BE2C (cell line): ENCODE data around the gene KATNAL1.

Experiments used
- DNase-seq: peaks from one replicate; pipeline ENCODE4 v3.0.0-alpha.2; 2020
- H3K27me3 ChIP-seq: fragments of 250-450 bp; sonication (Bioruptor Pico); 2 replicates; pipeline ENCODE4 v1.5.1; 2020; ENCODE audit warnings: mild to moderate bottlenecking
- H3K36me3 ChIP-seq: fragments of 250-450 bp; sonication (Bioruptor Pico); 2 replicates; pipeline ENCODE4 v1.5.1; 2020; ENCODE audit warnings: mild to moderate bottlenecking
- H3K4me1 ChIP-seq: fragments of 250-450 bp; sonication (Bioruptor Pico); 2 replicates; pipeline ENCODE4 v1.5.1; 2020
- H3K4me3 ChIP-seq: 2 replicates; pipeline ENCODE4 v1.5.1; 2011; ENCODE audit warnings: low read depth, low read length
- H3K9me3 ChIP-seq: fragments of 250-450 bp; sonication (Bioruptor Pico); 2 replicates; pipeline ENCODE4 v1.5.1; 2020
- TF ChIP-seq, protein P1 (sequence below): IDR thresholded peaks from 2 replicates; pipeline ENCODE4 v1.5.1; 2012; ENCODE audit warnings: mild to moderate bottlenecking, low read depth, low read length

KATNAL1 gene

GRCh38 chr13:30165796-30166195 is 141.6 kb downstream of the KATNAL1 start:
- TF ChIP-seq, protein P1, sequence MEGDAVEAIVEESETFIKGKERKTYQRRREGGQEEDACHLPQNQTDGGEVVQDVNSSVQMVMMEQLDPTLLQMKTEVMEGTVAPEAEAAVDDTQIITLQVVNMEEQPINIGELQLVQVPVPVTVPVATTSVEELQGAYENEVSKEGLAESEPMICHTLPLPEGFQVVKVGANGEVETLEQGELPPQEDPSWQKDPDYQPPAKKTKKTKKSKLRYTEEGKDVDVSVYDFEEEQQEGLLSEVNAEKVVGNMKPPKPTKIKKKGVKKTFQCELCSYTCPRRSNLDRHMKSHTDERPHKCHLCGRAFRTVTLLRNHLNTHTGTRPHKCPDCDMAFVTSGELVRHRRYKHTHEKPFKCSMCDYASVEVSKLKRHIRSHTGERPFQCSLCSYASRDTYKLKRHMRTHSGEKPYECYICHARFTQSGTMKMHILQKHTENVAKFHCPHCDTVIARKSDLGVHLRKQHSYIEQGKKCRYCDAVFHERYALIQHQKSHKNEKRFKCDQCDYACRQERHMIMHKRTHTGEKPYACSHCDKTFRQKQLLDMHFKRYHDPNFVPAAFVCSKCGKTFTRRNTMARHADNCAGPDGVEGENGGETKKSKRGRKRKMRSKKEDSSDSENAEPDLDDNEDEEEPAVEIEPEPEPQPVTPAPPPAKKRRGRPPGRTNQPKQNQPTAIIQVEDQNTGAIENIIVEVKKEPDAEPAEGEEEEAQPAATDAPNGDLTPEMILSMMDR, result no peak
- H3K4me3 ChIP-seq, result no peak overlapping the region

GRCh38 chr13:30165071-30165470 is 142.3 kb downstream of the KATNAL1 start:
- Histone ChIP-seq H3K27me3 (no peaks in the 10 kb centered on the region), H3K9me3 (no peaks in the 10 kb centered on the region), H3K4me1 (no peaks in the 10 kb centered on the region), H3K36me3 (no peaks in the 10 kb centered on the region), H3K4me3 (no peak overlapping the region)
- DNase-seq, result no peak
- TF ChIP-seq, protein P1, result no peak

More at GRCh38 chr13:30165796-30166195, 141.6 kb downstream of the KATNAL1 start:
- Histone ChIP-seq H3K36me3 (no peaks in the 10 kb centered on the region), H3K9me3 (no peaks in the 10 kb centered on the region), H3K4me1 (no peaks in the 10 kb centered on the region), H3K27me3 (no peaks in the 10 kb centered on the region)
- DNase-seq, result no peak

DNA sequence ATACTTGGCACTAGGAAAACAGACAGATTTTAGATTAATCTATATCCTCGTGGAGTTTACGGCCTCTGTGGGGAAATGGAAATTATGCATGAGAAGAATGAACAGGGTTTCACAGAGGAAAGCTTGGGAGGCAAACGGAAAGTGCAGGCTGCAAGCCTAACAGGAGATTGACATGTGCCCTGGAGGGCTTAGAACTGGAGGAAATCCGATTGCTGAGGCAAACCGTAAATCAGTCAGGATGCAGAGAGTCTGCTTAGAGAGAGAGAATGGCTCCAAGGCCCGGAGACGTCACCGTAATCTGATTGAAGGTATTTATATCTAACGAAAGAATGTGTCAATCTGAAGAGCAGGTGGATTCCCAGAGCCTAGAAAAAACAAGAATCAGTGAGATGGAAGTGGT is 143.2 kb downstream of the KATNAL1 start:
- no peak overlapping the region for H3K4me3 ChIP-seq
- TF ChIP-seq, protein P1, result no peak
- no peaks in the 10 kb centered on the region for H3K4me1 ChIP-seq
- no peaks in the 10 kb centered on the region for H3K27me3 ChIP-seq
- no peaks in the 10 kb centered on the region for H3K36me3 ChIP-seq
- DNase-seq, result no peak
- H3K9me3 ChIP-seq, result no peaks in the 10 kb centered on the region

- H3K27me3 ChIP-seq, result no peaks in the 10 kb centered on the region
- H3K4me3 ChIP-seq, result no peak overlapping the region
- H3K4me1 ChIP-seq, result no peaks in the 10 kb centered on the region
- TF ChIP-seq, protein P1, result no peak
- no peaks in the 10 kb centered on the region for H3K36me3 ChIP-seq
- no peaks in the 10 kb centered on the region for H3K9me3 ChIP-seq
- no peak for DNase-seq
Measured at GRCh38 chr13:30163441-30163840, 143.9 kb downstream of the KATNAL1 start.

DNA sequence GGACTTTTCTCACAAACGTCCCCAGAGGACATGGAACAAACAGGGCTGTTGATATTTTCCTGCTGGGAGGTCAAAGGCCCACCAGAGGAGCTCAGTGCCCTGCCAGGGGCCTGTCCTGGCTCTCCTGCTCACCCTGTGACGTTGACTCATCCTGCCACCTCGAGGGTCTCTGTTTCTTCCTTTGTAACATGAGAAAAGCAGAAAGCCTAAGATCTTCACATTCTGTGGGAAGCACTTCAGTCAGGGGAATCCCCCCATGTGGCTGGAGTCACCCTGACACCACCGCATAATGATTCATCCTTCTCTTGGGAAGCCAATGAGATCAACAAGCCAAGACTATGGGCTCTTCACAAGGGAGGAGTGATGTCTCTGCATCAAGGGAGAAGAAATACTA is 147.9 kb downstream of the KATNAL1 start:
- H3K4me3 ChIP-seq, result no peak overlapping the region
- H3K4me1 ChIP-seq, result no peaks in the 10 kb centered on the region
- no peaks in the 10 kb centered on the region for H3K9me3 ChIP-seq
- TF ChIP-seq, protein P1, result no peak
- H3K36me3 ChIP-seq, result no peaks in the 10 kb centered on the region
- H3K27me3 ChIP-seq, result no peaks in the 10 kb centered on the region
- DNase-seq, result no peak

DNA sequence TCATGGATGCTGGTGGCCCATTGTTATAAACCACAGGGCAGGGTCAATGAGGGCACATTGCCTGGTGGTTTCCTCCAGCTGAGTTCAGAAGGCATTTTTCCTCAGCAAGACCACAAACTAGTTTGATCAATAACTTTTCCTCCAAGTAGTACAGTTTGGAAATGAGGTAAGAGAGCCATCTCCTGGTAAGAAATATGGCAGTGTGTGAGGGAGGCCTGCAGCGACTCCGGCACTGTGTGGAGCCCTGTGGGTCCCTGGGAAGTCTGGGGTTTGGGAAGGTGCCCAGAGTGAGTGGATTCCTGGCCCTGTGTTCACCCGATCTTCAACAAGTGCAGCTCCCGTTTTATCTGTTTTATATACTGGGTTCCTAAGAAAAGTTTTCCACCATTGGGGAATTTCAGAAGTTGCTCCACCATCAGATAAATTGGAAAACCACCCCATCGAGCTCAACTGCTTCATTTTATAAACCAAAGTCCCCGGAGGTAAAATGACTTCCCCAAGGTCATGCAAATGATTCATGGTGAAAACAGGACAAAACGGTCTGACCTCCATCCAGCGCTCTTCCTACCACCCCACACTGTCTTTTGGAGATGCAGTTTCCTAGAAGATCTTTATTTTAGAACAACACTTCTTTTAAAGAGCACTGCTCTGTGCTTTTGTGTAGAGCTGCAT is 148.4 kb downstream of the KATNAL1 start:
- H3K36me3 ChIP-seq, result no peaks in the 10 kb centered on the region
- H3K4me1 ChIP-seq, result no peaks in the 10 kb centered on the region
- no peaks in the 10 kb centered on the region for H3K9me3 ChIP-seq
- TF ChIP-seq, protein P1, result peak; percentile 19; the same call in 1 of the 2 replicates
- H3K27me3 ChIP-seq, result no peaks in the 10 kb centered on the region
- no peak for DNase-seq
- no peak overlapping the region for H3K4me3 ChIP-seq
